Measurements from ENCODE around the gene RNASET2.

- TF ChIP-seq EZH2 (IDR thresholded peaks at IDR 0.05; ENCODE audit: low read length) = no peak
- TF ChIP-seq, protein P1, sequence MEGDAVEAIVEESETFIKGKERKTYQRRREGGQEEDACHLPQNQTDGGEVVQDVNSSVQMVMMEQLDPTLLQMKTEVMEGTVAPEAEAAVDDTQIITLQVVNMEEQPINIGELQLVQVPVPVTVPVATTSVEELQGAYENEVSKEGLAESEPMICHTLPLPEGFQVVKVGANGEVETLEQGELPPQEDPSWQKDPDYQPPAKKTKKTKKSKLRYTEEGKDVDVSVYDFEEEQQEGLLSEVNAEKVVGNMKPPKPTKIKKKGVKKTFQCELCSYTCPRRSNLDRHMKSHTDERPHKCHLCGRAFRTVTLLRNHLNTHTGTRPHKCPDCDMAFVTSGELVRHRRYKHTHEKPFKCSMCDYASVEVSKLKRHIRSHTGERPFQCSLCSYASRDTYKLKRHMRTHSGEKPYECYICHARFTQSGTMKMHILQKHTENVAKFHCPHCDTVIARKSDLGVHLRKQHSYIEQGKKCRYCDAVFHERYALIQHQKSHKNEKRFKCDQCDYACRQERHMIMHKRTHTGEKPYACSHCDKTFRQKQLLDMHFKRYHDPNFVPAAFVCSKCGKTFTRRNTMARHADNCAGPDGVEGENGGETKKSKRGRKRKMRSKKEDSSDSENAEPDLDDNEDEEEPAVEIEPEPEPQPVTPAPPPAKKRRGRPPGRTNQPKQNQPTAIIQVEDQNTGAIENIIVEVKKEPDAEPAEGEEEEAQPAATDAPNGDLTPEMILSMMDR (optimal IDR thresholded peaks at IDR 0.05 in 1 of 3, IDR thresholded peaks at IDR 0.05 in 1 of 3, conservative IDR thresholded peaks at IDR 0.05 in 1 of 3; ENCODE audit: extremely low read depth in 1 of 3, insufficient read depth in 2 of 3, low read length in 3 of 3) = no peak
Measured at GRCh38 chr6:166934174-166934573, 22.2 kb downstream of the RNASET2 start.

Data from keratinocyte (primary cell).